Gastrocnemius medialis (tissue), 4 donors: ENCODE measurements around the gene MROH2A.

Experiments used
- CTCF ChIP-seq, 5 experiments: fragments of 450-650 bp in 3 of 5; fragments of 200-600 bp in 2 of 5; sonication (generic) in 2 of 5; IDR thresholded peaks in 4 of 5; conservative IDR thresholded peaks in 1 of 5; 1 replicate in 4 of 5; 2 replicates in 1 of 5; pipeline ENCODE4 v1.5.1; 2016 to 2019; ENCODE audit warnings: antibody characterized with exemption in 5 of 5, mild to moderate bottlenecking in 3 of 5, moderate library complexity in 3 of 5
- POLR2A ChIP-seq, 2 donors: fragments of 450-650 bp; IDR thresholded peaks; one replicate each; pipeline ENCODE4 v1.6.1; 2017; ENCODE audit warnings: antibody characterized with exemption in 2 of 2, mild to moderate bottlenecking in 2 of 2, moderate library complexity in 2 of 2

- TF ChIP-seq CTCF (IDR thresholded peaks at IDR 0.05 in 4 of 5, conservative IDR thresholded peaks at IDR 0.05 in 1 of 5) (no peak), POLR2A (IDR thresholded peaks at IDR 0.05) (no peak)
These were observed 66.7 kb downstream of the MROH2A start for GRCh38 chr2:233844836-233845235.
